ENCODE measurements around the gene ATF1.
A peak's percentile ranks its signal among the peaks of the same experiment; 100 is the strongest.

ATF1 gene

GRCh38 chr12:50740307-50740706 is 23.6 kb upstream of the ATF1 start:
- TF ChIP-seq GATA2 (IDR thresholded peaks at IDR 0.05; ENCODE audit: low read depth, low read length) (no peak), GATA3 (IDR thresholded peaks at IDR 0.05; ENCODE audit: low read depth, low read length) (no peak)

GRCh38 chr12:50742776-50743175 is 21.1 kb upstream of the ATF1 start:
- TF ChIP-seq GATA3 (IDR thresholded peaks at IDR 0.05; ENCODE audit: low read depth, low read length) (no peak), GATA2 (IDR thresholded peaks at IDR 0.05; ENCODE audit: low read depth, low read length) (no peak)

- TF ChIP-seq GATA3 (IDR thresholded peaks at IDR 0.05; ENCODE audit: low read depth, low read length), result no peak
- TF ChIP-seq GATA2 (IDR thresholded peaks at IDR 0.05; ENCODE audit: low read depth, low read length), result no peak
Observed at GRCh38 chr12:50745861-50746260, 18.0 kb upstream of the ATF1 start.

GRCh38 chr12:50746431-50746830 is 17.5 kb upstream of the ATF1 start:
- TF ChIP-seq GATA2 (IDR thresholded peaks at IDR 0.05; ENCODE audit: low read depth, low read length) (no peak), GATA3 (IDR thresholded peaks at IDR 0.05; ENCODE audit: low read depth, low read length) (no peak)

- TF ChIP-seq GATA3 (IDR thresholded peaks at IDR 0.05; ENCODE audit: low read depth, low read length) (no peak), GATA2 (IDR thresholded peaks at IDR 0.05; ENCODE audit: low read depth, low read length) (no peak)
Observed at GRCh38 chr12:50747817-50748216, 16.1 kb upstream of the ATF1 start.

GRCh38 chr12:50749459-50749882 is 14.4 kb upstream of the ATF1 start:
- no peak for TF ChIP-seq GATA3 (IDR thresholded peaks at IDR 0.05; ENCODE audit: low read depth, low read length)
- TF ChIP-seq GATA2 (IDR thresholded peaks at IDR 0.05; ENCODE audit: low read depth, low read length), result no peak

- no peak for TF ChIP-seq GATA3 (IDR thresholded peaks at IDR 0.05; ENCODE audit: low read depth, low read length)
- no peak for TF ChIP-seq GATA2 (IDR thresholded peaks at IDR 0.05; ENCODE audit: low read depth, low read length)
Observed at GRCh38 chr12:50750366-50750765, 13.5 kb upstream of the ATF1 start.

- TF ChIP-seq GATA3 (IDR thresholded peaks at IDR 0.05; ENCODE audit: low read depth, low read length), result no peak
- no peak for TF ChIP-seq GATA2 (IDR thresholded peaks at IDR 0.05; ENCODE audit: low read depth, low read length)
Observed at GRCh38 chr12:50751948-50752721, 11.8 kb upstream of the ATF1 start.

GRCh38 chr12:50753232-50753769 is 10.6 kb upstream of the ATF1 start:
- TF ChIP-seq GATA2 (IDR thresholded peaks at IDR 0.05; ENCODE audit: low read depth, low read length) (no peak), GATA3 (IDR thresholded peaks at IDR 0.05; ENCODE audit: low read depth, low read length) (no peak)

GRCh38 chr12:50764286-50765094 is 589 bp downstream of the ATF1 start:
- TF ChIP-seq GATA2 (IDR thresholded peaks at IDR 0.05; ENCODE audit: low read depth, low read length) (no peak), GATA3 (IDR thresholded peaks at IDR 0.05; ENCODE audit: low read depth, low read length) (no peak)

- TF ChIP-seq GATA2 (IDR thresholded peaks at IDR 0.05; ENCODE audit: low read depth, low read length), result 0 out of 2 replicates have a peak, but pooled peaks have one; percentile 5
- TF ChIP-seq GATA3 (IDR thresholded peaks at IDR 0.05; ENCODE audit: low read depth, low read length), result no peak
Observed at GRCh38 chr12:50765095-50765911, 1.4 kb downstream of the ATF1 start.

GRCh38 chr12:50768391-50768790 is 4.5 kb downstream of the ATF1 start:
- TF ChIP-seq GATA3 (IDR thresholded peaks at IDR 0.05; ENCODE audit: low read depth, low read length) (no peak), GATA2 (IDR thresholded peaks at IDR 0.05; ENCODE audit: low read depth, low read length) (no peak)

GRCh38 chr12:50768813-50769212 is 4.9 kb downstream of the ATF1 start:
- 0 out of 2 replicates have a peak, but pooled peaks have one; percentile 7 for TF ChIP-seq GATA2 (IDR thresholded peaks at IDR 0.05; ENCODE audit: low read depth, low read length)

- TF ChIP-seq GATA2 (IDR thresholded peaks at IDR 0.05; ENCODE audit: low read depth, low read length) (no peak), GATA3 (IDR thresholded peaks at IDR 0.05; ENCODE audit: low read depth, low read length) (no peak)
Observed at GRCh38 chr12:50771409-50771808, 7.5 kb downstream of the ATF1 start.
